HepG2 (cell line): ENCODE results near the gene VPS52. TPM values are rescaled to one million over a fixed set of nuclear protein-coding genes. Genes with fewer than 3 reads are reported as not detected.

Experiments used
- CAMTA2 ChIP-seq: sonication (generic); formaldehyde crosslinking; IDR thresholded peaks from 2 replicates; pipeline ENCODE4 v1.4.0; 2020; ENCODE audit warnings: mild to moderate bottlenecking, missing genetic modification reagents, borderline replicate concordance
- GATAD1 ChIP-seq: IDR thresholded peaks from 2 replicates; pipeline ENCODE4 v1.6.1; 2016; ENCODE audit warnings: missing genetic modification reagents, missing compliant biosample characterization
- KDM5A ChIP-seq: fragments of 200-600 bp; sonication (generic); IDR thresholded peaks from 2 replicates; pipeline ENCODE4 v1.7.0; 2018; ENCODE audit warnings: antibody characterized with exemption, mild to moderate bottlenecking, low read length, borderline replicate concordance
- NCOA5 ChIP-seq: sonication (generic); formaldehyde crosslinking; IDR thresholded peaks from 2 replicates; pipeline ENCODE4 v1.4.0; 2020; ENCODE audit warnings: missing genetic modification reagents
- NFKBIZ ChIP-seq: IDR thresholded peaks from 2 replicates; pipeline ENCODE4 v1.6.1; 2018; ENCODE audit warnings: missing genetic modification reagents, missing compliant biosample characterization
- NR2C2 ChIP-seq: sonication (generic); formaldehyde crosslinking; IDR thresholded peaks from 2 replicates; pipeline ENCODE4 v1.4.0; 2020; ENCODE audit warnings: missing genetic modification reagents, mild to moderate bottlenecking, moderate library complexity, borderline replicate concordance
- TP53 ChIP-seq: sonication (generic); formaldehyde crosslinking; conservative IDR thresholded peaks from 2 replicates; pipeline ENCODE4 v1.4.0; 2020; ENCODE audit warnings: missing genetic modification reagents
- ZNF101 ChIP-seq: sonication (generic); formaldehyde crosslinking; IDR thresholded peaks from 2 replicates; pipeline ENCODE4 v1.4.0; 2020; ENCODE audit warnings: mild to moderate bottlenecking, low read depth, missing genetic modification reagents, borderline replicate concordance
- ZNF124 ChIP-seq: sonication (generic); formaldehyde crosslinking; IDR thresholded peaks from 2 replicates; pipeline ENCODE4 v1.4.0; 2020; ENCODE audit warnings: missing genetic modification reagents
- ZNF256 ChIP-seq: sonication (generic); formaldehyde crosslinking; conservative IDR thresholded peaks from 2 replicates; pipeline ENCODE4 v1.4.0; 2020; ENCODE audit warnings: missing genetic modification reagents
- ZNF329 ChIP-seq: sonication (generic); formaldehyde crosslinking; IDR thresholded peaks from 2 replicates; pipeline ENCODE4 v1.9.0; 2021; ENCODE audit warnings: low read depth, mild to moderate bottlenecking, missing genetic modification reagents
- ZNF331 ChIP-seq: sonication (generic); formaldehyde crosslinking; IDR thresholded peaks from 2 replicates; pipeline ENCODE4 v1.4.0; 2020; ENCODE audit warnings: missing genetic modification reagents
- ZNF383 ChIP-seq: sonication (generic); formaldehyde crosslinking; IDR thresholded peaks from 2 replicates; pipeline ENCODE4 v1.4.0; 2020; ENCODE audit warnings: missing genetic modification reagents, mild to moderate bottlenecking, borderline replicate concordance
- ZNF446 ChIP-seq: sonication (generic); formaldehyde crosslinking; IDR thresholded peaks from 2 replicates; pipeline ENCODE4 v1.5.0; 2020; ENCODE audit warnings: mild to moderate bottlenecking, missing genetic modification reagents
- ZNF451 ChIP-seq: sonication (generic); formaldehyde crosslinking; IDR thresholded peaks from 2 replicates; pipeline ENCODE4 v1.5.0; 2020; ENCODE audit warnings: mild to moderate bottlenecking, missing genetic modification reagents
- ZNF530 ChIP-seq: sonication (generic); formaldehyde crosslinking; IDR thresholded peaks from 2 replicates; pipeline ENCODE4 v1.5.0; 2020; ENCODE audit warnings: low read depth, mild to moderate bottlenecking, missing genetic modification reagents
- ZNF543 ChIP-seq: sonication (generic); formaldehyde crosslinking; IDR thresholded peaks from 2 replicates; pipeline ENCODE4 v1.4.0; 2020; ENCODE audit warnings: mild to moderate bottlenecking, missing genetic modification reagents
- ZNF552 ChIP-seq: sonication (generic); formaldehyde crosslinking; IDR thresholded peaks from 2 replicates; pipeline ENCODE4 v1.9.0; 2022; ENCODE audit warnings: missing genetic modification reagents, mild to moderate bottlenecking, borderline replicate concordance
- ZNF589 ChIP-seq: sonication (generic); formaldehyde crosslinking; conservative IDR thresholded peaks from 2 replicates; pipeline ENCODE4 v1.8.0; 2022; ENCODE audit warnings: mild to moderate bottlenecking, moderate library complexity, missing genetic modification reagents
- ZNF598 ChIP-seq: sonication (generic); formaldehyde crosslinking; IDR thresholded peaks from 2 replicates; pipeline ENCODE4 v1.5.1; 2020; ENCODE audit warnings: mild to moderate bottlenecking, missing genetic modification reagents, borderline replicate concordance
- ZNF7 ChIP-seq: IDR thresholded peaks from 2 replicates; pipeline ENCODE4 v1.6.1; 2016; ENCODE audit warnings: missing biosample characterization, missing genetic modification reagents
- ZNF768 ChIP-seq: sonication (generic); formaldehyde crosslinking; IDR thresholded peaks from 2 replicates; pipeline ENCODE4 v1.4.0; 2020; ENCODE audit warnings: missing genetic modification reagents
- ZNF839 ChIP-seq: sonication (generic); formaldehyde crosslinking; IDR thresholded peaks from 2 replicates; pipeline ENCODE4 v1.4.0; 2020; ENCODE audit warnings: missing genetic modification reagents, mild to moderate bottlenecking, borderline replicate concordance
- ZSCAN12 ChIP-seq: sonication (generic); formaldehyde crosslinking; IDR thresholded peaks from 2 replicates; pipeline ENCODE4 v1.9.0; 2021; ENCODE audit warnings: mild to moderate bottlenecking, missing genetic modification reagents
- ZSCAN29 ChIP-seq: sonication (generic); formaldehyde crosslinking; conservative IDR thresholded peaks from 2 replicates; pipeline ENCODE4 v1.4.0; 2020; ENCODE audit warnings: mild to moderate bottlenecking, missing genetic modification reagents
- ZSCAN9 ChIP-seq: IDR thresholded peaks from 2 replicates; pipeline ENCODE4 v1.6.1; 2016; ENCODE audit warnings: borderline replicate concordance
- polyA plus RNA-seq, 8 experiments: library from polyadenylated mRNA; depleted of rRNA in 3 of 8; stranded (reverse) in 7 of 8; unstranded in 1 of 8; fragments of >200 nt; fragmentation: Illumina TruSeq in 4 of 8; extraction: Trizol in 4 of 8; gene quantifications; 2 replicates each; pipeline versions ENCODE4 v1.2.1 to v1.2.3, GENCODE V29; 2011 to 2016; ENCODE audit warnings: low read depth in 4 of 8, missing spikeins in 1 of 8, mixed read lengths in 1 of 8; ENCODE audit not compliant: insufficient read depth in 1 of 8
- total RNA-seq, 5 experiments: library from RNA; depleted of rRNA; stranded (reverse); fragments of >200 nt; fragmentation: Illumina TruSeq; extraction: Trizol; gene quantifications; 2 replicates each; pipeline ENCODE4 v1.2.3, GENCODE V29; 2016; ENCODE audit warnings: low read depth in 1 of 5
- TF ChIP-seq, protein P1 (sequence below): sonication (generic); formaldehyde crosslinking; IDR thresholded peaks from 2 replicates; pipeline ENCODE4 v1.4.0; 2020; ENCODE audit warnings: missing genetic modification reagents, borderline replicate concordance
- TF ChIP-seq, protein P2 (sequence below): sonication (generic); formaldehyde crosslinking; IDR thresholded peaks from 2 replicates; pipeline ENCODE4 v1.5.0; 2020; ENCODE audit warnings: missing genetic modification reagents

The VPS52 gene
- total and polyA plus RNA-seq, 2 of the 13 experiments (the other 11 are each of a cell fraction or from before 2014, with no cell fraction given), result 48.9 to 85.5 TPM

DNA sequence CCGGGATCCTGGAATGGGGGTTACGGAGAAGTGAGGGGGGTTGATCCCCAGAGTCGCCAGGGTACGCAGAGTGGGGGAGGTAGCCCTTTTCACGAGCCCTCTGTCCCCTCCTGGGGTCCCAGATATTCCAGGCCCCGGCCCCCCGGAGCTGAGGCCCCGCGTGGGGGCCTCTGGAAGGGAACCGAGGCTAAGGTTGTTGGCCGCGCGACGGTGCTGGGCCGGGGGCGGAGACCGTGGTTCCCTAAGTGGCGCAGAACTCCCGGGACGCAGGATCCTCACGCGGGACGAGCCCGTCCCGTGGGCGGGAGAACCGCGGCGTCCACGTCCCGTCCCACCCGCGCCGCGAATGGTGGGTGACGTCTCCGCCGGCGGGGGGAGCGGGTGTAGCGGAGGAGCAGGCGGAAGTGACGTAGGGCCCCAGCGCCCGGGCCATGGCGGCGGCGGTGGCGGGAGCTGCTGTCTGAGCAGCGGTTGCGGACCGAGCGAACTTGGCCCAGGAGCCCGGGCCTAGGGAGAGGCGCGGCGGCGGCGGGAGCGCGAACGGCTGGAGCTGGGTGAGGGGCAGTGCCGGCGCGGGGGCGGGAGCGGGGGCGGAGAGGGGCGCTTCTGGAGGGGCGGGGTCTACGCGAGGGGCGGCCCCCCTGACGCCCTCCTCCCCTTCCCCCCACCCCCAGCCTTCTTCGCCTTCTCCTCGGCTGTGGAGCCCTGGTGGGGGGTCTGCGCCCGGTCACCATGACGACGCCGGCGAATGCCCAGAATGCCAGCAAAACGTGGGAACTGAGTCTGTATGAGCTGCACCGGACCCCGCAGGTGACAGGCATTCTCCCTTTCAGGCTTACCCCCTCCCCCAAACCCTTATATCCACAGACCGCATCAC is 63.3 kb downstream of the VPS52 start, which contains the start of gene RING1 (continued):
- 0 out of 2 replicates have a peak, but pooled peaks have one; percentile 23 for TF ChIP-seq ZSCAN29 (CRISPR knock-in tag)
- TF ChIP-seq CAMTA2 (CRISPR knock-in tag), result peak; percentile 76
- TF ChIP-seq NFKBIZ (CRISPR knock-in tag), result peak; percentile 84
- TF ChIP-seq NR2C2 (CRISPR knock-in tag), result peak; percentile 36; the same call in 1 of the 2 replicates
- peak; percentile 47 for TF ChIP-seq ZNF7 (CRISPR knock-in tag)
- peak; percentile 55; the same call in 1 of the 2 replicates for TF ChIP-seq ZNF124 (CRISPR knock-in tag)
- peak; percentile 74 for TF ChIP-seq ZNF768 (CRISPR knock-in tag)
- no peak for TF ChIP-seq ZNF101
- no peak for TF ChIP-seq ZNF451
- peak; percentile 92 for TF ChIP-seq GATAD1
- peak; percentile 77 for TF ChIP-seq ZNF552 (CRISPR knock-in tag)
- TF ChIP-seq TP53 (CRISPR knock-in tag), result 0 out of 2 replicates have a peak, but pooled peaks have one; percentile 64
- TF ChIP-seq ZNF839 (CRISPR knock-in tag), result no peak; the same call in 1 of the 2 replicates
- 0 out of 2 replicates have a peak, but pooled peaks have one; percentile 43 for TF ChIP-seq ZNF329 (CRISPR knock-in tag)
- TF ChIP-seq ZNF383, result 0 out of 2 replicates have a peak, but pooled peaks have one; percentile 50
- peak; percentile 59; the same call in 1 of the 2 replicates for TF ChIP-seq KDM5A
- TF ChIP-seq ZSCAN12 (CRISPR knock-in tag), result 0 out of 2 replicates have a peak, but pooled peaks have one; percentile 29
- TF ChIP-seq ZNF331 (CRISPR knock-in tag), result peak; percentile 88
- TF ChIP-seq ZNF598 (CRISPR knock-in tag), result 0 out of 2 replicates have a peak, but pooled peaks have one; percentile 47
- TF ChIP-seq NCOA5 (CRISPR knock-in tag), result no peak
- peak; percentile 76; the same call in 1 of the 2 replicates for TF ChIP-seq ZSCAN9 (CRISPR knock-in tag)
- TF ChIP-seq ZNF256, result peak; percentile 85; the same call in 1 of the 2 replicates
- TF ChIP-seq ZNF589 (CRISPR knock-in tag), result peak; percentile 90; the same call in 1 of the 2 replicates
- TF ChIP-seq ZNF543 (CRISPR knock-in tag), result peak; percentile 55; the same call in 1 of the 2 replicates
- no peak for TF ChIP-seq ZNF530 (CRISPR knock-in tag)
- TF ChIP-seq ZNF446 (CRISPR knock-in tag), result peak; percentile 4; the same call in 1 of the 2 replicates
- TF ChIP-seq, protein P1, sequence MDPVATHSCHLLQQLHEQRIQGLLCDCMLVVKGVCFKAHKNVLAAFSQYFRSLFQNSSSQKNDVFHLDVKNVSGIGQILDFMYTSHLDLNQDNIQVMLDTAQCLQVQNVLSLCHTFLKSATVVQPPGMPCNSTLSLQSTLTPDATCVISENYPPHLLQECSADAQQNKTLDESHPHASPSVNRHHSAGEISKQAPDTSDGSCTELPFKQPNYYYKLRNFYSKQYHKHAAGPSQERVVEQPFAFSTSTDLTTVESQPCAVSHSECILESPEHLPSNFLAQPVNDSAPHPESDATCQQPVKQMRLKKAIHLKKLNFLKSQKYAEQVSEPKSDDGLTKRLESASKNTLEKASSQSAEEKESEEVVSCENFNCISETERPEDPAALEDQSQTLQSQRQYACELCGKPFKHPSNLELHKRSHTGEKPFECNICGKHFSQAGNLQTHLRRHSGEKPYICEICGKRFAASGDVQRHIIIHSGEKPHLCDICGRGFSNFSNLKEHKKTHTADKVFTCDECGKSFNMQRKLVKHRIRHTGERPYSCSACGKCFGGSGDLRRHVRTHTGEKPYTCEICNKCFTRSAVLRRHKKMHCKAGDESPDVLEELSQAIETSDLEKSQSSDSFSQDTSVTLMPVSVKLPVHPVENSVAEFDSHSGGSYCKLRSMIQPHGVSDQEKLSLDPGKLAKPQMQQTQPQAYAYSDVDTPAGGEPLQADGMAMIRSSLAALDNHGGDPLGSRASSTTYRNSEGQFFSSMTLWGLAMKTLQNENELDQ (CRISPR knock-in tag), result peak; percentile 67; the same call in 1 of the 2 replicates
- TF ChIP-seq, protein P2, sequence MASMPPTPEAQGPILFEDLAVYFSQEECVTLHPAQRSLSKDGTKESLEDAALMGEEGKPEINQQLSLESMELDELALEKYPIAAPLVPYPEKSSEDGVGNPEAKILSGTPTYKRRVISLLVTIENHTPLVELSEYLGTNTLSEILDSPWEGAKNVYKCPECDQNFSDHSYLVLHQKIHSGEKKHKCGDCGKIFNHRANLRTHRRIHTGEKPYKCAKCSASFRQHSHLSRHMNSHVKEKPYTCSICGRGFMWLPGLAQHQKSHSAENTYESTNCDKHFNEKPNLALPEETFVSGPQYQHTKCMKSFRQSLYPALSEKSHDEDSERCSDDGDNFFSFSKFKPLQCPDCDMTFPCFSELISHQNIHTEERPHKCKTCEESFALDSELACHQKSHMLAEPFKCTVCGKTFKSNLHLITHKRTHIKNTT (CRISPR knock-in tag), result no peak
